ENCODE measurements around the gene MAGEA8. TPM values are rescaled to one million over a fixed set of nuclear protein-coding genes. Genes with fewer than 3 reads are reported as not detected.

Gene MAGEA8
- total RNA-seq, 4 donors from 2014 or later: not detected

DNA sequence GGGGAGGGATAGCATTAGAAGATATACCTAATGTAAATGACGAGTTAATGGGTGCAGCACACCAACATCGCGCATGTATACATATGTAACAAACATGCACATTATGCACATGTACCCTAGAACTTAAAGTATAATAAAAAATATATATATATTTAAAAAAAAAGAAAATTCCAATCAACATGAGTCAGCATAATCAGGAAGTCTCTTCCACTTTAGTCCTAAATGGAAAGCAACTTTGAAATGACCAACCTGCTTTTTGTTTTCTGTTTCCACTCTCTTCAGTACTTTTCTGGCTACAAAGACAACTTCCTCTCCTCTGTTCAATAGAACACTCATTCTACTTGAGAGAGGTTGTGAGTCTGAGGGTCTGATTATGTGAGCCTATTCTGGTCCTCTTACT is 13.5 kb upstream of the MAGEA8 start:
- TF ChIP-seq, protein P1, sequence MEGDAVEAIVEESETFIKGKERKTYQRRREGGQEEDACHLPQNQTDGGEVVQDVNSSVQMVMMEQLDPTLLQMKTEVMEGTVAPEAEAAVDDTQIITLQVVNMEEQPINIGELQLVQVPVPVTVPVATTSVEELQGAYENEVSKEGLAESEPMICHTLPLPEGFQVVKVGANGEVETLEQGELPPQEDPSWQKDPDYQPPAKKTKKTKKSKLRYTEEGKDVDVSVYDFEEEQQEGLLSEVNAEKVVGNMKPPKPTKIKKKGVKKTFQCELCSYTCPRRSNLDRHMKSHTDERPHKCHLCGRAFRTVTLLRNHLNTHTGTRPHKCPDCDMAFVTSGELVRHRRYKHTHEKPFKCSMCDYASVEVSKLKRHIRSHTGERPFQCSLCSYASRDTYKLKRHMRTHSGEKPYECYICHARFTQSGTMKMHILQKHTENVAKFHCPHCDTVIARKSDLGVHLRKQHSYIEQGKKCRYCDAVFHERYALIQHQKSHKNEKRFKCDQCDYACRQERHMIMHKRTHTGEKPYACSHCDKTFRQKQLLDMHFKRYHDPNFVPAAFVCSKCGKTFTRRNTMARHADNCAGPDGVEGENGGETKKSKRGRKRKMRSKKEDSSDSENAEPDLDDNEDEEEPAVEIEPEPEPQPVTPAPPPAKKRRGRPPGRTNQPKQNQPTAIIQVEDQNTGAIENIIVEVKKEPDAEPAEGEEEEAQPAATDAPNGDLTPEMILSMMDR (IDR thresholded peaks at IDR 0.05; ENCODE audit: low read depth): no peak

DNA sequence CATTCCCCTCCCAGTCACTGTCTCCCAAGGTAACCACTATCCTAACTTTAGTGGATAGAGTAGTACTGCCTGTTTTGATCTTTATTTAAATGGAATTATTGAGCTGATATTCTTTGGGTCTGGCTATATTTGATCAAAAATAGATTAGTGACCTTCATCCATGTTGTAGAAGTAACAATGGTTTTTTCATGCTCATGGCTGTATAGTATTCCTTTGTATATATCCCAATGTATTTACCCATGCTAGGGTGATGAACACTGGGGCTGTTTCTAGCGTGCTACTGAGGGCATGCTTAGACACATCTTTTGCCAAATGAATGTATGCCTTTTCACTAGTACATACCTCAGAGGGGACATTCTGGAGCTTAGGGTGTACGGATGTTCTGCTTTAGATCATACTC is 10.1 kb upstream of the MAGEA8 start:
- TF ChIP-seq, protein P1 (IDR thresholded peaks at IDR 0.05; ENCODE audit: low read depth): no peak

DNA sequence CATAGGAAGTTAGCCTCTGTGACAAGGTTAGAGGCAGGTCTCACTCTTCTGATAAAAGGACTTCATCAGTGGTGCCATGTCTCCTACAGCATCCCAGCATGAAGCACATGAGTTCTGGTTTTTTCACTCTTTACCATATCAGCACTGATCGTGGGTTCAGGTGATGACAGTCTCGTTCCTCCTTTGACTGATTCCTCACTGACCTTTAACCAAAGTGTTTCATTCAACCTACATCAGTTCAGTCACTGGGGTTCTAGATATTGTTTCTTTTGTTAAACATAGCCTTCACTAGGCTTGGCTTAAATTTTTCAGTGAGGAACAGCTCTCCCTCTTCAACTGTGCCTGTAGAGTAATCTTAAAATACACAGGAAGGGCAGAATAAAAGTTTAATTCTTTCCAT is 9.6 kb upstream of the MAGEA8 start:
- TF ChIP-seq, protein P1 (IDR thresholded peaks at IDR 0.05; ENCODE audit: low read depth): no peak

DNA sequence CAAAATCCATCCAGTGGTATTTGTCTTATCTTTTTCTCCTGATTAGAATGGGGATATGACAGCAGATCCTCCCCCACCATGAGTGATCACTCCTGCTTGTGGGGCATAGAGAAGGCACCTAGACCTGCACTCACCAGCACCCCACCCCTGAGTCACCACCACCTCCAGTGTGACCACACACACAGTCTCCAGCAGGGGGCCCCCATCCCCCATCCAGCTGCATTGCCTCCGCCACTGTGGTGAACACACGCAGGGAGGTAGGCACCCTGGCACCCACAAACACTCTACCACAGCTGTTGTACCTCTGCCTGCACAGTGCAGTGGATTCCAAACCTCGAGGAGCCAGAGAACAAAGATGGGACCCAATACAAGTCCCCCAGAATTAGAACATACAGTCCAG is 9.0 kb upstream of the MAGEA8 start:
- TF ChIP-seq, protein P1 (IDR thresholded peaks at IDR 0.05; ENCODE audit: low read depth): no peak

DNA sequence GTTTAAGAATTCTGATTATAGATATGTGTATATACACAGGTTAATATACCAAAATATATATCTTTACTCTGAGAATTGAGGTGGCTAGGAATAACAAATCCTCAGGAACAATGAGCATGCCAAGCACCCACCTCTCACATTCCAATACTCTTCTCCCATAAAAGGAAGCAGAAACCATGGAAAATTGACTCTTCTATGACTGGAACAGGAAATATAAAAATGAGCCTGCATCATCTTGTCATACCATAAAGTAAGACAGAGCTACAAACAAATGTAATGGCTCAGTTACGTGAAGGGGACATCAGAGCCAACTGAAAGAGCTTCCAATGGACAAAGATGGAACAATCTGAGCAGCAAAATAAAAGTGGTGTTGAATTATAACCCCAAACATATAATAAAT is 3.8 kb upstream of the MAGEA8 start:
- TF ChIP-seq, protein P1 (IDR thresholded peaks at IDR 0.05; ENCODE audit: low read depth): no peak

DNA sequence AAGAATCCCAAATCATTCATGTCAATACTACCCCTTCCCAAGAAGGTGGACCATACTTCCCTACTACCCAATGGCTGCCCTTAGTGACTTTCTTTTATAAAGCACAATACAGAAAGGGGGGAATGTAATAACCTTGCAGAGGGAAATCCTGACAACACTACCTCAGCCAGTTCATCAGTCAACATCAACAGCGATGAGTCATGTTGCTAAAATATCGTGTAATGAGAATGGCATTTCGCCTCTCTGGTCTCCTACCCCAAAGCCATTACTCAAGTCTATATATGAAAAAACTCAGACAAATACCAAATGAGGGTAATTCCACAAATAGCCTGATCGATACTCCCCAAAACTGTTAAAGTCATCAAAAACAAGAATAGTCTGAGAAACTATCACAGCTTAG is 3.3 kb upstream of the MAGEA8 start:
- TF ChIP-seq, protein P1 (IDR thresholded peaks at IDR 0.05; ENCODE audit: low read depth): no peak

DNA sequence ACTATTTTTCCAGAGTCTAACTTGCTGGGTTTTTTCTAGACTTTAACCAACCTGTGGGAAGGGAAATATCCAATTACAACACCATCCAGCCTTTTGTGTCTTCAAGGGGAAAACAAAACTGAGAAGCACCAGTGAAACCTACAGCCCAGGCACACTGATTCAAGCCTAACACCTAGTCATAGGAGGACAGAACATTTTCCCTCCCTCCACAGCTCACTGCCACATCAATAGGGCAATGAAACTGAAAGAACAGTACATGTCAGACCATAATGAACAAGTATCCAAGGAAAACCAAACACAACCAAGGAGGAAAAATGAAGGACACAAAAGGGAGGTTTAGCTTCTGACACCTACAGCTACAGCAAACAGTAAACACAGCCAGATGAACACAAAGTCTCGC is 17.6 kb downstream of the MAGEA8 start:
- TF ChIP-seq, protein P1 (IDR thresholded peaks at IDR 0.05; ENCODE audit: low read depth): no peak

All from subcutaneous adipose tissue (tissue), 4 donors.